PC-9 (cell line): ENCODE results near the gene ARHGDIG.

Experiments used
- EZH2 ChIP-seq: fragments of 200-600 bp; sonication (generic); IDR thresholded peaks from 2 replicates; pipeline ENCODE4 v1.8.0; 2017; ENCODE audit warnings: antibody characterized with exemption, low read depth
- TF ChIP-seq, protein P1 (sequence below): fragments of 200-600 bp; sonication (generic); conservative IDR thresholded peaks from 2 replicates; pipeline ENCODE4 v1.6.1; 2017; ENCODE audit warnings: mixed run types, antibody characterized with exemption, mild to moderate bottlenecking, moderate library complexity

DNA sequence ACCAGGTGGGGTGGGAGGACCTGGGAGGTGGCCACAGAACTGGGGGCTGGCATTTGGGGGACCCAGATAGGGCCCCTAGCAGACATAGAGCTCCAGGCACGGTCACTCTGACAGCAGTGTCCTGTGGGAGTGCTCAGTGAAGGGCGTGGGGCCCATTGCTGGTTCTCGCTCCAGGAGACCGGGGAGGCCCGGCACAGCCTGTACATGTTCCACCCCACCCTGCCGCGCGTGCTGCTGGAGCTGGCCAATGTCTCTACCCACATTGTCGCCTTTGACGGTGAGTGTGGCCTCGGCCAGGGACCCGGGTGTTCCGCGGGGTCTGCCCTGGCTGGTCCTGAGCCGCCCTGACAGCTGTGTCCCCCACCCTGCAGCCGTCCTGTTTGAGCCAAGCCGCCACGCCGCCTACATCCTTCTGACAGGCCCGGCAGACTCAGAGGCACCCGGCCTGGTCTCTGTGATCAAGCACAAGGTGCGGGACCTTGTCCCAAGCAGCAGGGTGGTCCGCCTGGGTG lies 15.9 kb upstream of the ARHGDIG start:
- TF ChIP-seq, protein P1, sequence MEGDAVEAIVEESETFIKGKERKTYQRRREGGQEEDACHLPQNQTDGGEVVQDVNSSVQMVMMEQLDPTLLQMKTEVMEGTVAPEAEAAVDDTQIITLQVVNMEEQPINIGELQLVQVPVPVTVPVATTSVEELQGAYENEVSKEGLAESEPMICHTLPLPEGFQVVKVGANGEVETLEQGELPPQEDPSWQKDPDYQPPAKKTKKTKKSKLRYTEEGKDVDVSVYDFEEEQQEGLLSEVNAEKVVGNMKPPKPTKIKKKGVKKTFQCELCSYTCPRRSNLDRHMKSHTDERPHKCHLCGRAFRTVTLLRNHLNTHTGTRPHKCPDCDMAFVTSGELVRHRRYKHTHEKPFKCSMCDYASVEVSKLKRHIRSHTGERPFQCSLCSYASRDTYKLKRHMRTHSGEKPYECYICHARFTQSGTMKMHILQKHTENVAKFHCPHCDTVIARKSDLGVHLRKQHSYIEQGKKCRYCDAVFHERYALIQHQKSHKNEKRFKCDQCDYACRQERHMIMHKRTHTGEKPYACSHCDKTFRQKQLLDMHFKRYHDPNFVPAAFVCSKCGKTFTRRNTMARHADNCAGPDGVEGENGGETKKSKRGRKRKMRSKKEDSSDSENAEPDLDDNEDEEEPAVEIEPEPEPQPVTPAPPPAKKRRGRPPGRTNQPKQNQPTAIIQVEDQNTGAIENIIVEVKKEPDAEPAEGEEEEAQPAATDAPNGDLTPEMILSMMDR = no peak
- no peak for TF ChIP-seq EZH2
